GM19328 (cell line): ENCODE data around the gene NCLN.
A peak's percentile ranks its signal among the peaks of the same experiment; 100 is the strongest.
"Not testable (repeated sequence)": the region's sequence is repeated elsewhere in the genome, so short reads cannot be mapped to it uniquely, and the experiment has no call there.

Experiments used
- ATAC-seq: cut with Tn5 transposase; IDR thresholded peaks from one replicate; pipeline ENCODE4 v1.9.1; 2021; ENCODE audit warnings: mild to moderate bottlenecking, moderate library complexity; ENCODE audit not compliant: unreplicated experiment

NCLN gene

DNA sequence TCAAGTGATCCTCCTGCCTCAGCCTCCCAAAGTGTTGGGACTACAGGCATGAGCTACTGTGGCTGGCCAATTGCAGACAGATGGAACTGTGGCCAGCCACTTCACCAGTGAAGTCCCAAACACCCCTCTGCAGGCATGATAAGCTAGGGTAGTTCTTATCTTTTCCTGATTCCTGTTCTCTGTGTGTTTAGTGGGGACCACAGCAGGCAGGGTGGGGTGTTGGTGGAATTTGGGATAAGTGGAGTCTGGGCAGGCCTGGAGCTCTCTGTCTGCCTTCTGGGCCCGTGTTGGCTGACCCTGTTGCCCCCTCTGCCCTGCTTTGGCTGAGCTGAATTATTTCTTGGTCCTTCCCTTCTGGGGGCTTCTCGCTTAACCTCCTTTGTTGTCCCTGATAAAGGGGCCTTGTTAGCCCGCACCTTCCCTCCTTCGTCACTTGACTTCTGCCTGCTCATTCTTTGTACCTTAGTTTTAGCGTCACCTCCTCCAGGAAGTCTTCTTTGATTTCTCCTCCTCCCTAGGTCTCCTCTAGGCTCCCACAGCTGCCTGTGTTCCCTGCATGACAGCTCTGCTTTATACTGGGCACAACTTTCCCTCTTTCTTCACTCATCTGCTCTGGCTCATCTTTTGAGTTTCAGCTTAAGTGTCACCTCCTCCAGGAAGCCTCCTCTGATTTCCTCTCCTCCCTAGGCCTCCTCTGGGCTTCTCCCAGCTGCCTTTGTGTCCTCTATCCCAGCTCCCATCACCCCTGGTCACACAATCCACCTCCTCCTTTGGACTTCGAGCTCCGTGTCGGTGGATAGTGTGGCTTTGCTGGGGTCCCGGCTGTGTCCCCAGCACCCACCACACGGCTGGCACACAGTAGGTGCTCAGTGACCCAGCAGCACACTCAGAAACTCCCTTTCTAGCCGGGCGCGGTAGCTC lies 1.7 kb upstream of the NCLN start:
- ATAC-seq = no peak

DNA sequence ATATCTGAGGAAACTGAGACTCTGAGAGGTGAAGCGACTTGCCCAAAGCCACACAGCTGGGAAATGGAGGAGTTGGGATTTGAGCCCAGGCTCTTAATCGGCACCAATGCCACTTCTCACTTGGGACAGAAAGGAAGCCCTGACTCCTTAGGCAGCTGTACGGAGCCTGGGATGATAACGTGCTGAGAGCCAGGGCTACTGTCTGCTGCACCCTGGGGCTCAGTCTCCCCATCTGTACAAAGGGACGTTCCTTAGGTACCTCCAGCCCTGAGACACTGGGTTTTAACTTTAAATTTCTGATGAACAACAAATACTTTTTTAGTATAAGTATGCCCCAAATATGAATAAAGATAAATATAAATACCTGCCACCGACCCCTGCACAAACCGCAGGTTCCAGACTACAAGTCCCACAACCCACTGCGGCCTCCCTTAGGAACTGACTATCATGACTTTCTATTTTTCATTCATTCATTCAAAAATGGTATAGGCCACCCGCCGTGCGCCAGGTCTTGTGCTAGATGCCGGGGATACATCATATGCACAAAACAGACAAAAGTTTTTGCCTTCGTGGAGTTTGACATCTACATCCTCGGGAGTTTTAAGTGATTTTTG lies 776 bp upstream of the NCLN start:
- no peak for ATAC-seq

DNA sequence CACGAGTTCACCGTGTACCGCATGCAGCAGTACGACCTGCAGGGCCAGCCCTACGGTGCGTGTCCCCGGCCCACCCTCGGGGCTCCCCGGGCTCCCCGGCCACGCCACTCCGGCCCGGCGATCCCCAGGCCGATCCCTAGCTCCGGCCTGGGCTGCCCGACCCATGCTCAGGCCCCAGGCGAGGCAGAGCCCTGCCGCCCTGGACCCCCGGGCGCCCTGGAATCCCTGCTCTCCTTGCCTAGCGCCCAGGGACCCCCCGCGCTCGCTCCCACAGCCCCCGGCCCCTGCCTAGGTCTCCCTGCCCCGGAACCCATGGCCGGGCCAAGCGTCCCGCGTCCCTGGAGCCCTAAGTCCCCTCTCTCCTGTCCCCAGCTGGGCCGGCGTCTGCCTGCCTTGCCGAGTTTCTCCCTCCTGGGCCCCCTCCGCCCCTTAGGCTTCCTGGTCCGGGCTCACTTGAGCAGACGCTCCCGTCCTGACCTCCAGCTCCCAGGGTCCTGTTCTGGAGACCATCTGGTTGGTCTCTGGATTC lies 494 bp downstream of the NCLN start:
- ATAC-seq = peak; percentile 10

DNA sequence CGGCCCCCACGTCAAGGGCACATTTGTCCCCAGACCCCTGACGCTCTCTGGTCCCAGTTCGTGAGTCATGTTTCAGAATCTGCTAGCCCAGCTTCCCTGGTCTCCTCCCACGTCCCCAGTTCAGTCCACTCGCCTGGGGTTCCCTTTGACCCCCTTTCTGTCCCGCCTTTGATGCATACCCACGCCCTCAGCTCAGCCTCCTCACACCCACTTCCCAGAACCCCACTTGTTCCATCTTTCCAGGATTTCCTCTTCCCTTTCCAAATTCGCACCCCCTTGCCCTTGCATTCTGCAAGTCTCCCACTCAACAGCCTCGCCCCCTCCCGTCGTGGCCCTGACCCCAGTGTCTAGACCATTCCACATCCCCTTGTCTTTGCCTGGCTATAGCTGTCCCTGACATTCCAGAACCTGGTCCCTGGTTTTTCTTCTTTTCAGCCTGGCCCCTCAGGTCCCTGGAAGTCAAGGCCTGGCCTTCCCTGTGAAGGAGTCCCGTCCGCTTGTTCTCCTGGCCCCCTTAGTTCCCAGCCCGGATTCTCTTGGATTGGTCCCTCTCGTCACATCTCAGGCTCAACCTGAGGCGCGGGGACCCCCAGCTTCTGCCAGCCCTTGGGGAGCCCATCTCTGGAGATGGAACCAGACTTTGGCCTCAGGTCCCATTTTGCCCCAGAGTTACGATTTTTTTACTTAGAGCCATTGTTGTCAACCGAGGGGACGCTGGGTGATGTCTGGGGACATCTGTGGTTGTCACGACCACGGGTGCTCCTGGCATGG lies 1.3 kb downstream of the NCLN start:
- ATAC-seq = no peak

DNA sequence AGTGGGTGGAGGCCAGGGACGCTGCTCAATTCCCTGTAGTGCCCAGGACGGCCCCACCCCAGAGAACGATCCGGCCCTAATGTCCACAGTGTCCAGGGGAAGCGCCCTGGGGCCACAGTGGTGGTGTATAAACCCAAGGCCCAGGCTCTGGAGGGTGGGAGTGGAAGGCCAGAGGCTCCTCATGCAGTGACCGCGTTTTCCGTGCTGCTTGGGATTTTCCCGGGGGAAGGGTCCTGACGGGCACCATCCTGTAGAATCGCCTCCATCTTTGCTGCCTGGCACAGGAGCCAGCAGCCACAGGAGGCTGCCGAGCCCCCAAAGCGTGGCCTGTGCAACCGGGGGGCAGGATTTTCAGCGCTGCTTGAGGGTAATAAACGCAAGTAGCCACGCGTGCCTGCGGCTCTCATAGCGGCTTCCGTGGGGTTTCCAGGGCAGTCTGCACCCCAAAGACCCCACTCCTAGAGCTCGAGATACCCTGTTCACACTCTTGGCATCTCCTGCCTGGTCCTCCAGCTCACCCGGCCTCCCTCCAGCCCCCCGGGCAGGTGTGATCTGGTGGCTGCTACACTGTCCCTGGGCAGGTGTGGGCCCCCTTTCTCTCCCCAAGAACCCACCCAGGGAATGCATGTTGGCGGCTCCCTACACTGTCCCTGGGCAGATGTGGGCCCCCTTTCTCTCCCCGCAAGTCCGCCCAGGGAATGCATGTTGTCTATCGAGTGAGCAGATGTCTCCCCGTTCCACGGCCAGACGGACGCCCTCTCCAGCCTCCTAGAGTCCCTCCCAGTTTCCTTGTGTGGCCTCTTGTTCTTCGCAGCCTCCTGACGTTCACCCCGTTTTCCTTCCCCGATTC lies 2.2 kb downstream of the NCLN start:
- ATAC-seq = no peak

DNA sequence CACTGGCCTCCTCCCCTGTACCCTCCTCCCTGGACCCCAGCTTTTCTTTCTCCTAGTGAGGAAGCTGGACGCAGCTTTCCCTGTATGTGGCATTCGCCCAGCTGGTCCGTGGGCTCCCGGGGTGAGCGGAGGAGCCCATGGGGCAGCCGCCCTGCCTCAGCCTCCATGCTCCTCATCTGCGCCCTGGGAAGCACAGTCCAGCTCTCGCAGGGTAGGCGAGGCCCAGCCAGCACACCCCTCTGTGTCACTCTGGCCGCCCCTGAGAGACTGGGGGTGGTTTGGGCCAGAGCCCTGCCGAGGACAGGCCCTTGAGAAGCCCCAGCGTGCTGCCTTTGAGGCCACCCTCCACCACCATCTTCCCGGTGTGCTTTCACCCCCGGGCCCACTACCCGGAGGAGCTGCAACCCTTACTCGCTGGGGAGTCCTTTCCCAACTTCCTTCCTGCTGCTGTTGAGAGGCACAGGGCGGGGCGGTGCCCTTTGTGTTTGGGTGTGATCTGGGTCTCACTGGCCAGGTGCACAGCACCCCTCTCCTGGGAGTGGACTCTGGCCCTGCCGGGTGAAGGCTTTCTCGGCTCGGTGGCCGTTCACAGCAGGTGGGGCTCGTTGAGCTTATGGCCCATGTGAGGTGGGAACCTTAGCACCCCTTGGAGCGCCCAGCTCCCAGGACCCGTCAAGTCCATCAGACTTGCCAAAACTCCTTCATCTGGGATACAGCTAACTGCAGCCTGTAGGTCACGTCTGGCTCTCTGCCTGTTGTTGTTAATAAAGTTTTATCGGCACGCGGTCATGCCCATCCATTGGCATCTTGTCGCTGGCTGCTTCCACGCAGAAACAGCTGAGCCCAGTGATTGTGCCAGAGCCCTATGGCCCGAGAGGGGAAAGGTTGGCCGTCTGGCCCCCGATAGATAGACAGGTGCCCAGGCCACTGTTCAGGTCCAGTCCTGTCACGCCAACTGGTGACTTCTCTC lies 3.2 kb downstream of the NCLN start:
- ATAC-seq = no peak

DNA sequence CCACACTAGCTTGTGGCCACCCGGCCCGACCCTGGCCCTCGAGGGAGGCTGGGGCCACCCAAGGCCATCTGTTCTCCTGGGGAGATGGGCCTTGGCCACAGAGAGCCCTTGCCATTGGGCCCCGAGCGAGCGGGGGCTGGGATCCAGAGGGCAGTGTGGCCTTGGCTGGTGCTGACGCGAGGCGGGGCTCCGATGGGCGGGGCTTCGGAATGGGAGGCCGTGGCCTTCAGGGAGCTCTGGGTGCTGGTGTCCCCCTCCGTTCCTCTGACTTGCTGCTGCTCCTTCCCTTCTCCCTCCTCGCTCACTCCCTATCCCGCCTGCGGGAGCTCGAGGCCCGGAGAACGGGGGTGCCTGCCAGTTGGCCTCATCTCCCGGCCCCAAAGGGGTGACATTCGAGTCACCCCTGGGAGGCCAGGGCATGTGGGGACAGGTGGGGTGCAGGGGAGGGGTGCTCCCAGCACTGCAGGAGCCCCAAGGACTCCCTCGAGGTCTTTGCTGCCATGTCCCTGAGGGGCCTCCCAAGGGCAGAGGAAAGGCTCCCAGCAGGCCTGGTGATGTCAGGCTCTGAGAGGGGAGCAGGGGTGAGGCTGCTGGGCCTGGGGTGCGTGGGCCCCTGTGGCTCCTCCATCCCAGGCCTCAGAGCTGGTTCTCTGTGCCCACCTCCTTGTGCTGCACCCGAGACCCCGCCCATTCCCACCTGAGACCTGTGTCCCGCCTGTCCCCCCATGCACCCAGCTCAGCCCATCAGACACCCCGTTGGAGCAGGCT lies 4.2 kb downstream of the NCLN start:
- ATAC-seq = no peak

DNA sequence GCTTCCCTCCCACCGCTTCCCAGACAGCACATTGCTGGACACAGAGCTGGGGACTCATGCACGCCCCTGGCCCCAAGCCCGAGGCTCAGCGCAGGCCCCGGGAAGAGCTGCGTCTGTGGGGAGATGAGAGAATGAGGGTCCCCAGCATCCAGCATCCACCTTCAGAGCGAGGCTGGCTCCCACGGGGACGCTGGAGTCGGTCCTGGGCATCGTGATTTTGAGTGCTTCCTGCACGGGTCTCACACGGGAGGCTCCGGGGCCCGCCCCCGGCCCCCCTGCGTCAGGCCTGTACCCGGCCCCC lies 4.7 kb downstream of the NCLN start:
- no peak for ATAC-seq

DNA sequence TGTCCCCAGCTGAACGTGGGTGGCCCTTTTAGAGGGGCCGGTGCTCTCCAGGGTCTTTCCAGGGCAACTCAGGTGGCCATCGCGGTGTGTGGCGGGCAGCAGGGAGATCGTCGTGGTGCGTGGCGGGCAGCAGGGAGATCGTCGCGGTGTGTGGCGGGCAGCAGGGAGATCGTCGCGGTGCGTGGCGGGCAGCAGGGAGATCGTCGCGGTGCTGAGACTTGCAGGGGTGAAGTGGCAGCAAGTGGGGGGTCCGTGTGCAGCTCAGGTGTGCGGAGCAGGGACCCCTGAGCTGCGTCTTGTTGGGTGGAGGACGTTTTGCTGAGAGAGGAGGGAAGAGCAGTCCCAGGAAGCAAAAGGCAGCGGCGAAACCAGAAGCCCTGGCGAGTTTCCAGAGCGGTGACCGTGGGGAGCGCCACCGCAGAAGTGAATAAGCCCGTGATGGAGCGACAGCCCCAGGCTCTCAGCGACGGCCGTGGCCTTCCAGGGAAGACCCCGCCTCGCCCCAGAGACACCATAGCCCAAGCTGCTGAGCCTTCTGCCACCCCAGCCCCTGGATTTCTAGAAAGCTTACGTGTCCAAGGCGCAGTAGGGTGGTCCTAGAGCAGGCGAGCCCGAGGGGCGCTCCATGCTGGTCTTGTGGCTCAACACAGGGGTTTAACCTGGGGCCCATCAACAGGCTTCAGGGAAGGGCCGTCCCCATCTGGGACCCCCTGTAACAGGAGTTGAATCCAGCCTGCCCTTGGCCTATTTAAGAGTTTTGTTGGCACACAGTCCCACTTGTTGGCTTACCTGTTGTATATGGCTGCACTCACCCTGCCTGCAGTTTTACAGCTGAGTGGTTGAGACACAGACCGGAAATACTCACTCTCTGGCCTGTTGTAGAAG lies 5.4 kb downstream of the NCLN start:
- no peak for ATAC-seq

DNA sequence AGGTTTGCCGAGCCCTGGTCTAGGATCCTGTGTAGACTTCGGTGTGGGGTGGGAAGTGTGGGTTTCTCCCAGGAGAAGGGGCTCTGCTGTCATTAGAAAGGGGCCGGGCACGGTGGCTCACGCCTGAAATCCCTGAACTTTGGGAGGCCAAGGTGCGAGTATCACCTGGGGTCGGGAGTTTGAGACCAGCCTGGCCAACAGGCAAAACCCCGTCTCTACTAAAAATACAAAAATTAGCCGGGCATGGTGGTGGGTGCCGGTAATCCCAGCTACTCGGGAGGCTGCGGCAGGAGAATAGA lies 6.0 kb downstream of the NCLN start:
- ATAC-seq = not testable (repeated sequence)

DNA sequence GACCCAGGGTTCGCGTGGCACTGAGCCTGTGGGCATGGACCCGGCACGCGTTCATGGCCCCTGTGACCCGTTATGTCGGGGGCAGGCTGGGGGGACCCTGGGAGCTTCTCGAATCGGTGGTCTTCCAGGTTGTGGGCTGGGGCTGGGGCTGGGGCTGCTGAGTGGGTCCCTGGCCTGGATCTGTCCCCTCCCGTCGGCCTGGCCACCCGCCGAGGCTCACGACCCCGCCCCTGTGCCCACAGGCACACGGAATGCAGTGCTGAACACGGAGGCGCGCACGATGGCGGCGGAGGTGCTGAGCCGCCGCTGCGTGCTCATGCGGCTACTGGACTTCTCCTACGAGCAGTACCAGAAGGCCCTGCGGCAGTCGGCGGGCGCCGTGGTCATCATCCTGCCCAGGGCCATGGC lies 6.5 kb downstream of the NCLN start:
- ATAC-seq = no peak

DNA sequence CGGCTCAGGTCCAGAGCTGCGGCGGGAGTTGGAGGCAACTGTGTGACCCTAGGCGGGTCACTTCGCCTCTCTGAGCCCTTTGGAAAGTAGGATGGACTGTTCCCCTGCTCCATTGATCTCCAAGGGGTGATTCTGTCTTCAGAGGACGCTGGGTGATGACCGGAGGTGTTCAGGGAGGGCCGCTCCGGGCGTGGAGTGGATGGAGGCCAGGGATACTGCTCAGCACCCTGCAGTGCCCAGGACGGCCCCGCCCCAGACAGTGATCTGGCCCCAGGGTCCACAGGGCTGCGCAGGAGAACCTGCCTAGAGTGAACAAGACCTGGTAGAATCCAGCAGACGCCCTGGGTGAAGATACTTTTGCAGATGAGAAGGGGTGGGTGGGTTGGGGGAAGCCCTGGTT lies 7.0 kb downstream of the NCLN start:
- ATAC-seq = no peak

DNA sequence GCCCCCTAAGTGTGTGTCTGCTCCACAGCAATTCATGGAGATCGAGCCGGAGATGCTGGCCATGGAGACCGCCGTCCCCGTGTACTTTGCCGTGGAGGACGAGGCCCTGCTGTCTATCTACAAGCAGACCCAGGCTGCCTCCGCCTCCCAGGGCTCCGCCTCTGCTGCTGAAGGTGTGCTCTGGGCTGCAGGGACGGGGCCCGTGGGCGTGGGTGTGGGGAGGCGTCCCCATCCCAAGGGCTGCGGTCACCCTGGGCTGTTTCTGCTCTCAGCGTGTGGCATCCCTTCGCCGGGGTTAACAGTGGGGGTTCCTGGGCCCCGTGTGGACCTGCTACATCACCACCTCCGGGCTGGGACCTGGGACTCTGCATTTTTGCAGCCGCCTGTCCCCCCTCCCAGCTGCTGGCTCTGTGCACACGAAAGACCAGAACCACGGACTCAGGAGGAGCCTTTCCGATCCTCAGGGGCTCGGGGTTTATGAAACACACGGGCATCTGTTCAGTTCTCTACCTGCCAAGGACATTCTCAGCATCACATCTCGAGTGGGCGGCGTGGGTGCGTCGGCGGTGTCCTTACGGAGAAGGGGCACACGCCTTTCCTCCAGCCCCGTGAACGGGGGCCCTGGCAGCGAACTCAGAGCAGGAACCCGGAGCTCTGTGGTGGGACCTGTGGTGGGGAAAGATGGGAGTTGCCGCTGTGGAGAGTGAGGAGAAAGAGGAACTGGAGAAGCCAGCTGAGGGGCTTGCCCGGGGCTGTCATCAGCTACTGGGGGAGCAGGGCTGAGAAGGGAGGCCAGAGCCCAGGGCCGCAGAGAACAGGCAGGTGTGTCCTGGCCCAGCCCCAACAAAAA lies 7.8 kb downstream of the NCLN start:
- no peak for ATAC-seq

DNA sequence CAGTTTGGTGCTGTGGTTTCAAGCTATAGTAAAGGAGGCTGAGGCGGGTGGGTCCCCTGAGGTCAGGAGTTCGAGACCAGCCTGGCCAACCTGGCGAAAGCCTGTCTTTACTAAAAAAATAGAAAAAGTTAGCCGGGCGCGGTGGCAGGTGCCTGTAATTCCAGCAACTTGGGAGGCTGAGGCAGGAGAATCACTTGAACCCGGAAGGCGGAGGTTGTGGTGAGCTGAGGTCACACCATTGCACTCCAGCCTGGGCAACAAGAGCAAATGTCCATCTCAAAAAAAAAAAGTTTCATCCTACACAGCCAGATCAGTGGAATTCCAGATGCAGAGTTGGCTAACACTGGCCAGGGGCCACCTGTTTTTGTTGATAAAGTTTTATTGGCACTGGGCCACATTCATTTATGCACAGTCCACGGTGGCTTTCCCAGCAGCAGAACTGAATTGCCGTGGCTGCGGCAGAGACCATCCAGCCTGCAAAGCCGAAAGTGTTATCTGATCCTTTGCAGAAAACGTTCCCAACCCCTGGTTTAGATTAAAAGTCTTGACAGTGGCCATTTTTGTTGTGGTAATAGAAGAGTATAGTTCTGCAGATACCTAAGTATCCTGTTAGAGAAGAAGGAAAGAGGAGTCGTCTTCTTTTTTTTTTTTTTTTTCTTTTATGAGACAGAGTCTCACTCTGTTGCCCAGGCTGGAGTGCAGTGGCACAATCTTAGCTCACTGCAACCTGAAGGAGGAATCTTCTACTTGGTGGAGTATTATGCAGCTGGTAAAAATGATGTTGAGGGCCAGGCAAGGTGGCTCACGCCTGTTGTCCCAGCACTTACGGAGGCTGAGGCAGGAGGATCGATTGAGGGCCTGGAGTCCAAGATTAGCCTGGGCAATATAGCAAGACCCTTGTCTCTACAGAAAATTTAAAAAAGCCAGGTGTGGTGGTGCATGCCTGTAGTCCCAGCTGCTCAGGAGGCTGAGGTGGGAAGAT lies 8.7 kb downstream of the NCLN start:
- no peak for ATAC-seq

DNA sequence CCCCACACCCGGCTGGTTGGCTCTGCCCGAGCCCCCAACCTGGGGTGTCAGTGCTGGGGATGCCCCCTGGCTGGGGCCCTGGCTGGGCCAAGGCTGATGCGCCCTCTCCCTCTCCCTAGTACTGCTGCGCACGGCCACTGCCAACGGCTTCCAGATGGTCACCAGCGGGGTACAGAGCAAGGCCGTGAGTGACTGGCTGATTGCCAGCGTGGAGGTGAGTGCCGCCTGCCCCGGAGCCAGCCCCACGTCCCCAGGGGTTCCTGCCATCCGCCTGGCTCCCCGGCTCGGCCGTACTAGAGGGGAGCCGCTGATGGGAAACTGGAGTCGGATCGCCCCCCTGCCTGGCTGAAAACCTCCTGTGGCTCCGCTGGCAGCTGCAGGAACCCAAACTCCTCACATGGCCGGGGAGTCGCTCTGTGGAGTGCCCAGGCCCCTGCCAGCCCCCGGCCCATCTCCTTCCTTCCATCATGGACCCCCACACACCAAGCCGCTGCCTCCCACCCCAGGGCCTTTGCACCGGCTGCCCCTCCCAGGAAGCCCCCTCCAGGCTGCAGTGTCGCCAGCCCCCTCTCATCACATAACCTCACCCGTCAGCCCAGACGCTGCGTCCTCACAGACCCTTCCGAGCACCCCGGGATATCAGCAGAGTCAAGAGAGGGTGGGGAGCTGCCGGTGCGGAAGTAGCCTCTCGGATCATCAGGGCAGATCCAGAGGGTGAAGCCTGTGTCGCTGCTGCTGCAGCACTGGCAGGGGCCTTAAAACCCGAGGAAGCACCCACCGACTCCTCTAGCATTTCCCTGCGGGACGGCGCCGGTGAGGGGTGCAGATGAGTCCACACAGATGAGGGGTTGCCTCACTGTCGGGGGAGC lies 10.6 kb downstream of the NCLN start:
- ATAC-seq = no peak
